GM23338 (cell line): Measurements from ENCODE around the gene GAB1.

Source experiments
- CREB1 ChIP-seq: fragments of 250-450 bp; sonication (Bioruptor Pico); IDR thresholded peaks from 2 replicates; pipeline ENCODE4 v1.5.0; 2020; ENCODE audit warnings: low read depth, mild to moderate bottlenecking, moderate library complexity
- CTCF ChIP-seq, 2 experiments: fragments of 200-600 bp in 1 of 2; sonication (generic) in 1 of 2; conservative IDR thresholded peaks; 2 replicates each; pipeline versions ENCODE4 v1.5.1 to v1.6.1; 2016 to 2017; ENCODE audit warnings: antibody characterized with exemption in 2 of 2, low read depth in 2 of 2, mild to moderate bottlenecking in 2 of 2, moderate library complexity in 1 of 2
- ETS1 ChIP-seq: IDR thresholded peaks from 2 replicates; pipeline ENCODE4 v1.6.1; 2016; ENCODE audit warnings: antibody characterized with exemption
- EZH2 ChIP-seq: fragments of 200-600 bp; sonication (generic); IDR thresholded peaks from one replicate; pipeline ENCODE4 v1.8.0; 2017; ENCODE audit warnings: antibody characterized with exemption, mild to moderate bottlenecking, low read depth; ENCODE audit not compliant: unreplicated experiment
- EZH2phosphoT487 ChIP-seq: fragments of 200-600 bp; sonication (generic); IDR thresholded peaks from one replicate; pipeline ENCODE4 v1.8.1; 2018; ENCODE audit warnings: antibody characterized with exemption; ENCODE audit not compliant: unreplicated experiment
- JUNB ChIP-seq: IDR thresholded peaks from one replicate; pipeline ENCODE4 v1.6.1; 2016; ENCODE audit warnings: antibody characterized with exemption; ENCODE audit not compliant: unreplicated experiment
- NANOG ChIP-seq: IDR thresholded peaks from 2 replicates; pipeline ENCODE4 v1.6.1; 2016; ENCODE audit warnings: antibody characterized with exemption, borderline replicate concordance
- POLR2AphosphoS5 ChIP-seq: IDR thresholded peaks from 2 replicates; pipeline ENCODE4 v1.6.1; 2016; ENCODE audit warnings: antibody characterized with exemption, low read depth
- REST ChIP-seq: IDR thresholded peaks from one replicate; pipeline ENCODE4 v1.6.1; 2018; ENCODE audit warnings: antibody characterized with exemption; ENCODE audit not compliant: unreplicated experiment
- STAT1 ChIP-seq: IDR thresholded peaks from one replicate; pipeline ENCODE4 v1.6.1; 2016; ENCODE audit warnings: antibody characterized with exemption; ENCODE audit not compliant: unreplicated experiment
- ZNF114 ChIP-seq: fragments of 250-450 bp; sonication (Bioruptor Pico); IDR thresholded peaks from 2 replicates; pipeline ENCODE4 v1.5.0; 2020; ENCODE audit warnings: mild to moderate bottlenecking, moderate library complexity
- ZNF331 ChIP-seq: fragments of 250-450 bp; sonication (Bioruptor Pico); IDR thresholded peaks from 2 replicates; pipeline ENCODE4 v1.5.0; 2020; ENCODE audit warnings: low read depth, mild to moderate bottlenecking, moderate library complexity
- ZNF462 ChIP-seq: fragments of 250-450 bp; sonication (Bioruptor Pico); IDR thresholded peaks from 2 replicates; pipeline ENCODE4 v1.5.0; 2020; ENCODE audit warnings: mild to moderate bottlenecking, moderate library complexity

GRCh38 chr4:143345356-143345755 lies 8.7 kb downstream of the GAB1 start:
- TF ChIP-seq CTCF (conservative IDR thresholded peaks at IDR 0.05; ENCODE audit: low read depth in 2 of 2), result no peak
- TF ChIP-seq EZH2phosphoT487, result no peak
- TF ChIP-seq EZH2, result no peak
- TF ChIP-seq POLR2AphosphoS5, result no peak
- no peak for TF ChIP-seq REST
- no peak for TF ChIP-seq JUNB
- no peak for TF ChIP-seq ZNF331 (CRISPR knock-in tag)
- no peak for TF ChIP-seq NANOG
- no peak for TF ChIP-seq CREB1 (CRISPR knock-in tag)
- TF ChIP-seq ZNF114 (CRISPR knock-in tag), result no peak
- TF ChIP-seq STAT1, result no peak
- TF ChIP-seq ETS1, result no peak
- TF ChIP-seq ZNF462, result no peak
